HUES48 (cell line): Measurements from ENCODE around the gene SEPTIN12.
"Not testable (repeated sequence)": the region's sequence is repeated elsewhere in the genome, so short reads cannot be mapped to it uniquely, and the experiment has no call there.

ENCODE experiments used
- H3K27ac ChIP-seq: one replicate; pipeline ENCODE4 v1.7.0; 2013; ENCODE audit warnings: low read depth, low read length, inconsistent platforms
- H3K27me3 ChIP-seq: 2 replicates; pipeline ENCODE4 v1.6.1; 2013; ENCODE audit warnings: mild to moderate bottlenecking, low read length; ENCODE audit not compliant: control insufficient read depth, insufficient read depth
- H3K36me3 ChIP-seq: 2 replicates; pipeline ENCODE4 v1.6.1; 2013; ENCODE audit warnings: low read length; ENCODE audit not compliant: control insufficient read depth, insufficient read depth
- H3K4me1 ChIP-seq: 2 replicates; pipeline ENCODE4 v1.6.1; 2013; ENCODE audit warnings: mild to moderate bottlenecking, low read length; ENCODE audit not compliant: control insufficient read depth, insufficient read depth
- H3K4me3 ChIP-seq: 2 replicates; pipeline ENCODE4 v1.5.1; 2013; ENCODE audit warnings: mild to moderate bottlenecking, low read depth, low read length
- H3K9ac ChIP-seq: 2 replicates; pipeline ENCODE4 v1.6.1; 2013; ENCODE audit warnings: mild to moderate bottlenecking, low read depth, low read length, moderate library complexity
- H3K9me3 ChIP-seq: 2 replicates; pipeline ENCODE4 v1.6.1; 2013; ENCODE audit warnings: low read length; ENCODE audit not compliant: control insufficient read depth, insufficient read depth

The SEPTIN12 gene

DNA sequence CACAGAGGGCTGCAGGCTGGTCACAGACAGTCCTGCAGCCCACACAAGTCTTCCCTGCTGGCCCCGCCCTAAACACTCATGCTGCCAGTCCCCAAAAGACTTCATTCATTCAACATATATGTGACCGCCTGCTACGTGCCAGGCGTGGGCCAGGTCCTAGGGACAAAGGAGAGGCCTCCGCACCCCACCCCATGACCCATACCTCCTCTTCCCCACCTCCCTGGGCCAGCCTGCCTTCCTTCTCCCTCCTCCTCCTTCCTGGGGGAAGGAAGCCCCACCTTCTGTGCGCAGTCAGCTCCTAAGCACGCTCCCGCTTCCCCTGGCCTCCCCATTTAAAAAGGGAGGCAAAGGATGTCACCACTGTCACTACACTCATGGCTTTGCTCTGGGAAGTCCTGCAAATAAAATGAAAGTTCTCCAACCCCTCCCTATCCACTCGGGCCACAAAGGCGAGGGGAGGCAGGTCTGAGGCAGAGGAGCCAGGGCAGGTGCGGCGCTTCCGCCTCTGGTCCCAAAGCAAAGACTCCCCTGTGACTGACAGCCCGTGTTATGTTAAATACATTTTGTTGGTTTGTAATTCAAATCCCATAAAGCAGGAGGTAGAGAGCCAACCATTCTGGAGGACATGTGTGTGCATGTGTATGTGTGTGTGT is 44.8 kb downstream of the SEPTIN12 start:
- no peaks in the 10 kb centered on the region for H3K36me3 ChIP-seq
- no peak overlapping the region for H3K4me3 ChIP-seq
- no peak overlapping the region for H3K27ac ChIP-seq
- no peaks in the 10 kb centered on the region; the same call in 1 of the 2 replicates for H3K4me1 ChIP-seq
- no peaks in the 10 kb centered on the region for H3K9me3 ChIP-seq
- no peaks in the 10 kb centered on the region for H3K27me3 ChIP-seq
- H3K9ac ChIP-seq = no peak overlapping the region

DNA sequence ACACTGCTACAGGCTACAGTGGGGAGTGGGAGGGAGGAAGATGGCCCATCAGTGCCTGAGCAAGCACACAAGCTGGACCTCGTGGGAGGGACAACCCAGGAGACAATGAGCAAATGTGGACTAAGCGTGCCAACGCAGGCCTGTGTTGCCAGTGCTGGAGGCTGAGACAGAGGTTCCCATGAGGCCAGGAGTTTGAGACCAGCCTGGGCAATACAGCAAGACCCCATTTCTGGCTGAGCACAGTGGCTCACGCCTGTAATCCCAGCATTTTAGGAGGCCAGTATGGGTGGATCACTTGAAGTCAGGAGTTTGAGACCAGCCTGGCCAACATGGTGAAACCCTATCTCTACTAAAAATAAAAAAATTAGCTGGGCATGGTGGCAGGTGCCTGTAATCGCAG is 49.8 kb downstream of the SEPTIN12 start:
- H3K9ac ChIP-seq, H3K27ac ChIP-seq, H3K36me3 ChIP-seq, H3K4me1 ChIP-seq, H3K4me3 ChIP-seq, H3K27me3 ChIP-seq, H3K9me3 ChIP-seq: not testable (repeated sequence)

DNA sequence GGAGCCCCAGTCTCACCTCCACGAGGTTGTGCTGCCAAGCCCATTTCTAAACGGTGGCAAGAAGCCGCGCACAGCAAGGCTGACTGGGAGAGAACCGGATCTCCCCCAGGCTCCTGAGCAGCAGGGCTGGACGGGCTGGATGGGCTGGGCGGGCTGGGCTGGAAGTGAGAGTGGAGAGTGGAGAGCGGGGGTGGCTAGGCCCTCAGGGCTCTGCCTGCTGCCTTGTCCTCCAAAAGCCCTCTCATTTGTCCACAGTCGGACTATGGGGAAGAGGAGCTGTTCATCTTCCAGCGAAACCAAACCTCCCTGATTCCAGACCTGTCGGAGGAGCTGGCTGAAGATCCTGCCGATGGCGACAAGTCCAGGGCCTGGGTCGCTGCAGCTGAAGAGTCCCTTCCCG is 50.6 kb downstream of the SEPTIN12 start:
- Histone ChIP-seq H3K9ac (no peak overlapping the region), H3K4me3 (no peak overlapping the region), H3K27ac (no peak overlapping the region), H3K27me3 (no peaks in the 10 kb centered on the region), H3K4me1 (no peaks in the 10 kb centered on the region), H3K9me3 (no peaks in the 10 kb centered on the region), H3K36me3 (no peaks in the 10 kb centered on the region)

DNA sequence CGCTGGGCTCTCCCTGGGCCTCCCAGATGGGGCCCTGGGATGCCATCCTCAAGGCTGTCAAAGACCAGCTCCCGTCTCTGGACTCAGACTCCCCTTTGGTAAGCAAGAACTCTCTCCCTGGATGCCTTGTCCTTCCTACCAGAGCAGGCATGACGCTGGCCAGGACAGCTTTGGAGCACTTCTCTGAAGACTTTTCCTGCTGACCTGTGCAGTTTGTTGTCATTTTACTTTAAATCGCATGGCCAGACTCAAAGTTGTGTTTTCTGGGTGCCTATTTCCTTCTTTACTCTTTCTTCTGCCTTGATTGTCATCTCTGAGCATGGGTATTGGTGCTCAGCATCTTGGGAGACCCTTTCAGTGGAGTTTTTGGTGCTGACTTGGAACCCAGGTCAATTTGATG is 51.6 kb downstream of the SEPTIN12 start:
- H3K9me3 ChIP-seq = no peaks in the 10 kb centered on the region
- no peaks in the 10 kb centered on the region for H3K4me1 ChIP-seq
- H3K9ac ChIP-seq = no peak overlapping the region
- H3K4me3 ChIP-seq = no peak overlapping the region
- no peaks in the 10 kb centered on the region for H3K27me3 ChIP-seq
- no peak overlapping the region for H3K27ac ChIP-seq
- H3K36me3 ChIP-seq = 0 out of 2 replicates have a peak, but pooled peaks cover 5% of the 10 kb centered on the region

DNA sequence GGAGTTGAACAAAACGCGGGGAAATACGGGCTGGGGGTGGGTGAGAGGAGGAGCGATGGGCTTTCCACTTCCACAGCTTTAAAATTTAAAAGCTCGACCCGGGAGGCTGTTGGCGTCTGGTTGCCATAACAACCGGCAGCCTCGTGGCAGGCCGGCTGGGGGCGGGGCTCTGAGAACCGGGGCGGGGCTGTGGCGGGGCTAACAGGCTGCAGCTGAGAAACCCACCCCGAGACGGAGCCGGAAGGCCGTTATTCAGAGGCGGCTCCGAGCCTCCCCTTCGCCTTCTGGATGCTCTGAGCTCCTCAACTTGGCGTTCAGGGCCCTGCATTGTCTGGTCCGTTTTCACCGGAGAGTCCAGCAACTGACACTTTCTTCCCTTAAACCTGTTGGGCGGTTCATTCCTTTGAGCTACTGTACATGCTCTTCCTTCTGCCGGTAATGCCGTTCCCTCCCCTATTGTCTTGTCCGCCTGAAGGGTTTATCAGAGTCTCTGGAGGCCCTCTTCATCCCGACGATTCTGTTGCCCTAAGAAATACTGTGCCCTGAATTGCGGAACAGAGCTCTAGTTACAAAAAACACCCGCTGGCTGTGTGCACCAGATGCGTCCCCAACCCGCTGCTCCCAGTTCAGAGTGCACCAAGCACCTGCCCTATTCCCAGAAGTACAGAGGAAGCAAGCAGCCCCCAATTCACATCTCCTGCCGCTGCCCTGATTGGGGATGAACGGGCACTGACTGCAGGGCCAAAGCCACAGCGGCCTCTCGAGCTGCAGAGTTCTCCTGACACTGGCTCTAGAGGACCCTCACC is 53.2 kb downstream of the SEPTIN12 start:
- Histone ChIP-seq H3K9me3 (no peaks in the 10 kb centered on the region), H3K27me3 (no peaks in the 10 kb centered on the region), H3K4me3 (peak overlapping the region; percentile 89), H3K27ac (peak overlapping the region; percentile 90), H3K4me1 (no peaks in the 10 kb centered on the region), H3K36me3 (peaks cover 19% of the 10 kb centered on the region), H3K9ac (peak overlapping the region; percentile 15; the same call in 1 of the 2 replicates)

DNA sequence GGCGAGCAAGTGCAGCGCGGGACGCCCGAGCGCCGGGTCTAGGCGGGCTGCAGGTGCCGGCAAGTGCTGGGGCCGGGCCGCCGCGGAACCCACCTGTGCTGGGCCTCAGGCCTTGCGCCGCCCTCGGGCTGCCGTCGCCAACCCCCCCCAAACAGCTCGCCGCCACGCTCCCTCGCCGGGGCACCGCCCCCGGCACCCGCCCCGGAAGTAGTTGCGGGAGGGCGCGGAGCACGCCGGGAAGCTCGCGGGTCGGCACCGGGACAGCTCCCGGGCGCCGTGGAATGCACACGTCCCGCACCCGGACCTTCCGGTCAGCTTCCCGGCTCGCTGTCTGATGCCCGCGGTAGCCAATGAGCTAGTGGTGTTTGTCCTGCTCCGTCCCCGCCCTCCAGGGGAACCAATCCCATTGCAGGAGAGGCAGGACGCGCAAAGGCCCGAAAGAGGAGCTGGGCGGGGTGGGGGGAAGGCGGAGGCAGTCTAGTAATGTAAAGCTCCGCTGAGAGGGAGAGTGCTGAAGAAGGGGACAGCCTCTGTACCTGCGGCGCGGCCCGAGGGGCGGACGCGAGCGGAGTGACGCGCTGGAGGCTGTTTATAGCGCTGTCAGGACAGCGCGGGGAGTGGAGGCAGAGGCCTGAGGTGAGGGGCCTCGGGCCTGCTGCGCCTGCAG is 53.9 kb downstream of the SEPTIN12 start, which contains the start of the genes ANKS3 and DNAAF8:
Gene ANKS3 (minus strand): TSS at position 209 of the 667 bp plus-strand sequence. CDS start 4,122 bp downstream, outside the sequence.
Gene DNAAF8 (plus strand): TSS at position 475 of the 667 bp plus-strand sequence. CDS start 1,978 bp downstream, outside the sequence.
- H3K27me3 ChIP-seq = no peaks in the 10 kb centered on the region
- H3K9me3 ChIP-seq = no peaks in the 10 kb centered on the region
- H3K9ac ChIP-seq = peak within 1 kb of the TSS; percentile 67
- H3K4me3 ChIP-seq = peak within 1 kb of the TSS; percentile 89
- H3K36me3 ChIP-seq = peaks cover 25% of the 10 kb centered on the region
- no peaks in the 10 kb centered on the region for H3K4me1 ChIP-seq
- H3K27ac ChIP-seq = peak within 1 kb of the TSS; percentile 90

DNA sequence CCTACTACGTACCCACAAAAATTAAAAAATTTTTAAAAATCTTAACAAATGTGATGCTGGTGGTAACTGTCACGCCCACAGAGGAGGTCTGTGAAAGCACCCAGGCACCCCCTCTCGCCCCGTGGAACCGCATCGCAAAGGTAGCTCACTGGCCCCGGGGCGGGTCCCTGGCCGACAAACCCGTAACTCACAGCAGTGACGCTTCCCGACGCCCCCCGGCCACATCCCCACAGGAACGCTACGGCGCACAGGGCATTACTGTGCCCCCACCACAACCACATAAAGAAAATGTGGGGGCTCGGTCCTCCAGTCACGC is 54.4 kb downstream of the SEPTIN12 start:
- H3K27ac ChIP-seq = peak overlapping the region; percentile 90
- H3K4me1 ChIP-seq = no peaks in the 10 kb centered on the region
- no peaks in the 10 kb centered on the region for H3K27me3 ChIP-seq
- peaks cover 30% of the 10 kb centered on the region for H3K36me3 ChIP-seq
- H3K4me3 ChIP-seq = peak overlapping the region; percentile 89
- peak overlapping the region; percentile 67 for H3K9ac ChIP-seq
- H3K9me3 ChIP-seq = no peaks in the 10 kb centered on the region

DNA sequence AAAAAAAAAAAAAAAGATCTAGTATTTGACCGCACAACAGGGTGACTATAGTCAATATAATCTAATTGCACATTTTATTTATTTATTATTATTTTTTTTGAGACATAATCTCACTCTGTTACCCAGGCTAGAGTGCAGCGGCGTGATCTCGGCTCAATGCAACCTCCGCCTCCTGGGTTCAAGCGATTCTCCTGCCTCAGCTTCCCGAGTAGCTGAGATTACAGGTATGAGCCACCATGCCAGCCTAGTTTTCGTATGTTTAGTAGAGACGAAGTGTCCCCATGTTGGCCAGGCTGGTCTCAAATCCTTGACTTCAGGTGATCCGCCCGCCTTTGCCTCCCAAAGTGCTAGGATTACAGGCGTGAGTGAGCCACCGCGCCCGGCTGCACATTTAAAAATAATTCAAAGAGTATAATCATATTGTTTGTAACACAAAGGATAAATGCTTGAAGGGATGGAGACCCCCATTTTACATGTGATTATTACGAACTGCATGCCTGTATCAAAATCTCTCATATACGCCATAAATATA is 54.9 kb downstream of the SEPTIN12 start:
- H3K9ac ChIP-seq = peak overlapping the region; percentile 67
- no peaks in the 10 kb centered on the region for H3K27me3 ChIP-seq
- H3K27ac ChIP-seq = peak overlapping the region; percentile 90
- peak overlapping the region; percentile 89 for H3K4me3 ChIP-seq
- H3K4me1 ChIP-seq = no peaks in the 10 kb centered on the region
- H3K36me3 ChIP-seq = peaks cover 34% of the 10 kb centered on the region
- no peaks in the 10 kb centered on the region for H3K9me3 ChIP-seq

DNA sequence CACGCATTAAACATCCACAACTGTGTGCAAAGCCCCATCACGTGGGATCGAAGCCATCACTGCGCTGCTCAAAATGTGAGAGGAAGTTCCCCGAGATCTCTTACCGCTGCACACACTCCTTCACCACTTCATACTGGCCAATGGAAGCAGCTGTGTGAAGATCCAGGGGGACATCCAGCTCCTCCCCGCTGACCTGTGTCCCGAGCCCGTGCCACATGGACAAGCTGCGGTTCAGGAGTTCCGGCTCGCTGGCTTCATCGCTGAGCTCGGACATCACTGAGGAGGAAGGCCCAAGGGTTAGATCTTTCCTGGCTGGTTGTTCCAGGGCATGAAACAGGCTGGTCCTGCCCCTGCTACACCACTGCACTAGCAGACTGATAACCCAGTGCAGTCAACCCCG is 58.3 kb downstream of the SEPTIN12 start:
- H3K9me3 ChIP-seq = no peaks in the 10 kb centered on the region
- no peak overlapping the region for H3K27ac ChIP-seq
- H3K4me3 ChIP-seq = no peak overlapping the region
- H3K36me3 ChIP-seq = peaks cover 60% of the 10 kb centered on the region
- H3K9ac ChIP-seq = no peak overlapping the region
- H3K27me3 ChIP-seq = no peaks in the 10 kb centered on the region
- H3K4me1 ChIP-seq = no peaks in the 10 kb centered on the region

DNA sequence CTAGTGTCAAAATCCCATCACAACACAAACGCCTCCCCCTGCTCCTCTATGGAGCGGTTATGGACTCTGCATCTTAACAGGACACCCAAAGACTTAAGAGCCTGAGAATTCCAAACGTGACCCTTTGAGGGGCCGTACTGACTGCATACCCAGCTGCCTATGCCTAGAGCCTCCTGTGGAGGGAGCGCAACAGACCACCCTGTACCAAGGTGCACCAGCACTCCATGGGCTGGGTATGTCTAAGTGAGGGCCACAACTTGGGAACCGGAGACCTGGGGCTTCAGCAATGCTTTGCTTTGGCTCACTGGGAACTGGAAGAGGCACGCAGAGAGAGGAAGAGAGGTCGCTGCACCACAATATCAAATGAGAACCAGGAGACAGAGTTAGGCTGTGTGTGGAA is 59.5 kb downstream of the SEPTIN12 start:
- Histone ChIP-seq H3K4me1 (no peaks in the 10 kb centered on the region), H3K4me3 (no peak overlapping the region), H3K9ac (no peak overlapping the region), H3K27ac (no peak overlapping the region), H3K9me3 (no peaks in the 10 kb centered on the region), H3K36me3 (peaks cover 72% of the 10 kb centered on the region), H3K27me3 (no peaks in the 10 kb centered on the region)
